Nephron (organoid): ENCODE measurements around the gene SUPT20H.

Experiments used
- H3K27ac Mint-ChIP-seq, 3 experiments: 2 replicates each; pipeline ENCODE4 v1.8.0; 2020; ENCODE audit warnings: mixed read lengths in 3 of 3, mild to moderate bottlenecking in 2 of 3, moderate library complexity in 1 of 3
- H3K27me3 Mint-ChIP-seq: 2 replicates; pipeline ENCODE4 v1.8.0; 2021; ENCODE audit warnings: low read depth, mild to moderate bottlenecking, moderate library complexity, mixed read lengths
- H3K36me3 Mint-ChIP-seq: 2 replicates; pipeline ENCODE4 v1.8.0; 2020; ENCODE audit warnings: low read depth, mixed read lengths
- H3K4me1 Mint-ChIP-seq: 2 replicates; pipeline ENCODE4 v1.8.0; 2020; ENCODE audit warnings: mixed read lengths
- H3K4me3 Mint-ChIP-seq, 3 experiments: 2 replicates each; pipeline ENCODE4 v1.8.0; 2020; ENCODE audit warnings: mild to moderate bottlenecking in 3 of 3, mixed read lengths in 3 of 3, moderate library complexity in 2 of 3
- H3K9me3 Mint-ChIP-seq: 2 replicates; pipeline ENCODE4 v1.8.0; 2020; ENCODE audit warnings: mixed read lengths
- CTCF ChIP-seq, 3 experiments: fragments of 200-600 bp; sonication (generic); IDR thresholded peaks; one replicate each; pipeline ENCODE4 v1.5.0; 2021; ENCODE audit warnings: antibody characterized with exemption in 3 of 3; ENCODE audit not compliant: unreplicated experiment in 3 of 3

SUPT20H gene

GRCh38 chr13:36998624-36999041, 60.9 kb downstream of the SUPT20H start:
- TF ChIP-seq CTCF (IDR thresholded peaks at IDR 0.05; ENCODE audit: unreplicated experiment in 3 of 3) = no peak
- Mint-ChIP-seq H3K4me3 (peak overlapping the region; percentile 98 to 100 (median 100)), H3K9me3 (no peaks in the 10 kb centered on the region), H3K4me1 (peaks cover 46% of the 10 kb centered on the region), H3K27ac (peak overlapping the region; percentile 100), H3K27me3 (no peaks in the 10 kb centered on the region), H3K36me3 (peaks cover 13% of the 10 kb centered on the region)

GRCh38 chr13:36997716-36998427, 61.6 kb downstream of the SUPT20H start:
- TF ChIP-seq CTCF (IDR thresholded peaks at IDR 0.05; ENCODE audit: unreplicated experiment in 3 of 3) = no peak
- no peaks in the 10 kb centered on the region for H3K27me3 Mint-ChIP-seq

GRCh38 chr13:36992362-36992761, 67.1 kb downstream of the SUPT20H start:
- Mint-ChIP-seq H3K36me3 (peaks cover 59% of the 10 kb centered on the region), H3K4me1 (peaks cover 28% of the 10 kb centered on the region), H3K4me3 (no peak overlapping the region), H3K9me3 (no peaks in the 10 kb centered on the region), H3K27me3 (no peaks in the 10 kb centered on the region), H3K27ac (peak overlapping the region; percentile 10 to 51 (median 29))
- no peak for TF ChIP-seq CTCF (IDR thresholded peaks at IDR 0.05; ENCODE audit: unreplicated experiment in 3 of 3)

More at GRCh38 chr13:36997716-36998427, 61.6 kb downstream of the SUPT20H start:
- H3K27ac Mint-ChIP-seq = peak overlapping the region; percentile 100
- peak overlapping the region; percentile 98 to 100 (median 100) for H3K4me3 Mint-ChIP-seq
- H3K36me3 Mint-ChIP-seq = peaks cover 14% of the 10 kb centered on the region
- H3K9me3 Mint-ChIP-seq = no peaks in the 10 kb centered on the region
- peaks cover 48% of the 10 kb centered on the region for H3K4me1 Mint-ChIP-seq

- Mint-ChIP-seq H3K27me3 (no peaks in the 10 kb centered on the region), H3K4me3 (no peak overlapping the region), H3K36me3 (peaks cover 61% of the 10 kb centered on the region), H3K4me1 (no peaks in the 10 kb centered on the region), H3K27ac (no peak overlapping the region), H3K9me3 (no peaks in the 10 kb centered on the region)
- TF ChIP-seq CTCF (IDR thresholded peaks at IDR 0.05; ENCODE audit: unreplicated experiment in 3 of 3) = no peak
Observed at GRCh38 chr13:36986462-36987240, 72.8 kb downstream of the SUPT20H start.

- peaks cover 43% of the 10 kb centered on the region for H3K36me3 Mint-ChIP-seq
- H3K27ac Mint-ChIP-seq = peak overlapping the region in 1 of 3 experiments; percentile 54
- no peaks in the 10 kb centered on the region for H3K9me3 Mint-ChIP-seq
- H3K4me3 Mint-ChIP-seq = no peak overlapping the region
- H3K4me1 Mint-ChIP-seq = no peaks in the 10 kb centered on the region
- TF ChIP-seq CTCF (IDR thresholded peaks at IDR 0.05; ENCODE audit: unreplicated experiment in 3 of 3) = peak; percentile 52 to 63 (median 59)
- H3K27me3 Mint-ChIP-seq = no peaks in the 10 kb centered on the region
Observed at GRCh38 chr13:36981156-36981743, 78.2 kb downstream of the SUPT20H start.
